ENCODE data around the gene COL2A1.
A peak's percentile ranks its signal among the peaks of the same experiment; 100 is the strongest.
"Not testable (repeated sequence)": the region's sequence is repeated elsewhere in the genome, so short reads cannot be mapped to it uniquely, and the experiment has no call there.

COL2A1 gene

GRCh38 chr12:47977046-47977771 lies 27.1 kb downstream of the COL2A1 start:
- no peak for DNase-seq (ENCODE audit: low read depth, low spot score)

- no peak for DNase-seq (ENCODE audit: low read depth, low spot score)
Observed at GRCh38 chr12:47975816-47976215, 28.5 kb downstream of the COL2A1 start.

GRCh38 chr12:47975036-47975620 lies 29.1 kb downstream of the COL2A1 start:
- no peak for DNase-seq (ENCODE audit: low read depth, low spot score)

- no peak for DNase-seq (ENCODE audit: low read depth, low spot score)
Observed at GRCh38 chr12:47973870-47974269, 30.4 kb downstream of the COL2A1 start.

- no peak for DNase-seq (ENCODE audit: low read depth, low spot score)
Observed at GRCh38 chr12:47972895-47973294, 31.4 kb downstream of the COL2A1 start.

- DNase-seq (ENCODE audit: low read depth, low spot score) = no peak
Observed at GRCh38 chr12:47970843-47971242, 33.4 kb downstream of the COL2A1 start.

GRCh38 chr12:47969845-47970244 lies 34.4 kb downstream of the COL2A1 start:
- DNase-seq (ENCODE audit: low read depth, low spot score) = no peak

- DNase-seq (ENCODE audit: low read depth, low spot score) = no peak
Observed at GRCh38 chr12:47967461-47968321, 36.6 kb downstream of the COL2A1 start.

GRCh38 chr12:47965581-47965980 lies 38.7 kb downstream of the COL2A1 start:
- DNase-seq (ENCODE audit: low read depth, low spot score) = no peak

- DNase-seq (ENCODE audit: low read depth, low spot score) = no peak
Observed at GRCh38 chr12:47964106-47964728, 40.1 kb downstream of the COL2A1 start.

- peak; percentile 63 for DNase-seq (ENCODE audit: low read depth, low spot score)
Observed at GRCh38 chr12:47963340-47964040, 40.8 kb downstream of the COL2A1 start, which contains the start of gene TMEM106C. Gene TMEM106C (plus strand): TSS chr12:47963596. CDS start chr12:47964237, 641 bp downstream.

GRCh38 chr12:47962198-47962597 lies 42.1 kb downstream of the COL2A1 start:
- DNase-seq (ENCODE audit: low read depth, low spot score) = no peak

GRCh38 chr12:47957671-47958070 lies 46.6 kb downstream of the COL2A1 start:
- not testable (repeated sequence) for DNase-seq (ENCODE audit: low read depth, low spot score)

GRCh38 chr12:47955059-47955458 lies 49.2 kb downstream of the COL2A1 start:
- DNase-seq (ENCODE audit: low read depth, low spot score) = no peak

- DNase-seq (ENCODE audit: low read depth, low spot score) = no peak
Observed at GRCh38 chr12:47954467-47955045, 49.7 kb downstream of the COL2A1 start.

GRCh38 chr12:47954058-47954457 lies 50.2 kb downstream of the COL2A1 start:
- DNase-seq (ENCODE audit: low read depth, low spot score) = no peak

GRCh38 chr12:47950856-47951468 lies 53.3 kb downstream of the COL2A1 start:
- no peak for DNase-seq (ENCODE audit: low read depth, low spot score)

- no peak for DNase-seq (ENCODE audit: low read depth, low spot score)
Observed at GRCh38 chr12:47949441-47950341, 54.6 kb downstream of the COL2A1 start.

- no peak for DNase-seq (ENCODE audit: low read depth, low spot score)
Observed at GRCh38 chr12:47947341-47947740, 56.9 kb downstream of the COL2A1 start.

All from iPS DF 19.7 (cell line).